SH-SY5Y (cell line): ENCODE data around the gene CIB2.

Experiments used
- GATA2 ChIP-seq: IDR thresholded peaks from 2 replicates; pipeline ENCODE4 v1.6.1; 2011; ENCODE audit warnings: mild to moderate bottlenecking, low read depth, low read length
- GATA3 ChIP-seq: IDR thresholded peaks from 2 replicates; pipeline ENCODE4 v1.6.1; 2011; ENCODE audit warnings: low read depth, mild to moderate bottlenecking, low read length, moderate library complexity

GRCh38 chr15:78156653-78157052, 25.4 kb upstream of the CIB2 start:
- no peak for TF ChIP-seq GATA3
- no peak for TF ChIP-seq GATA2
